Loucy (cell line): ENCODE results near the gene ADIPOR1.

Experiments
- CTCF ChIP-seq: fragments of 200-600 bp; sonication (generic); conservative IDR thresholded peaks from 2 replicates; pipeline ENCODE4 v1.5.1; 2014; ENCODE audit warnings: mild to moderate bottlenecking, antibody characterized with exemption, low read length
- EZH2phosphoT487 ChIP-seq: fragments of 200-600 bp; IDR thresholded peaks from 2 replicates; pipeline ENCODE4 v1.6.1; 2018; ENCODE audit warnings: antibody characterized with exemption, mild to moderate bottlenecking, moderate library complexity, borderline replicate concordance

GRCh38 chr1:202938287-202938925 is 19.7 kb downstream of the ADIPOR1 start:
- no peak for TF ChIP-seq CTCF
- TF ChIP-seq EZH2phosphoT487 = no peak
